Measurements from ENCODE around the gene SAP30. TPM values are rescaled to one million over a fixed set of nuclear protein-coding genes. Genes with fewer than 3 reads are reported as not detected.

Gene SAP30
- total RNA-seq, 2 donors from 2014 or later, result 18.8 to 20.0 TPM

GRCh38 chr4:173398220-173398619 lies 27.5 kb downstream of the SAP30 start:
- TF ChIP-seq, protein P1, sequence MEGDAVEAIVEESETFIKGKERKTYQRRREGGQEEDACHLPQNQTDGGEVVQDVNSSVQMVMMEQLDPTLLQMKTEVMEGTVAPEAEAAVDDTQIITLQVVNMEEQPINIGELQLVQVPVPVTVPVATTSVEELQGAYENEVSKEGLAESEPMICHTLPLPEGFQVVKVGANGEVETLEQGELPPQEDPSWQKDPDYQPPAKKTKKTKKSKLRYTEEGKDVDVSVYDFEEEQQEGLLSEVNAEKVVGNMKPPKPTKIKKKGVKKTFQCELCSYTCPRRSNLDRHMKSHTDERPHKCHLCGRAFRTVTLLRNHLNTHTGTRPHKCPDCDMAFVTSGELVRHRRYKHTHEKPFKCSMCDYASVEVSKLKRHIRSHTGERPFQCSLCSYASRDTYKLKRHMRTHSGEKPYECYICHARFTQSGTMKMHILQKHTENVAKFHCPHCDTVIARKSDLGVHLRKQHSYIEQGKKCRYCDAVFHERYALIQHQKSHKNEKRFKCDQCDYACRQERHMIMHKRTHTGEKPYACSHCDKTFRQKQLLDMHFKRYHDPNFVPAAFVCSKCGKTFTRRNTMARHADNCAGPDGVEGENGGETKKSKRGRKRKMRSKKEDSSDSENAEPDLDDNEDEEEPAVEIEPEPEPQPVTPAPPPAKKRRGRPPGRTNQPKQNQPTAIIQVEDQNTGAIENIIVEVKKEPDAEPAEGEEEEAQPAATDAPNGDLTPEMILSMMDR (IDR thresholded peaks at IDR 0.05), result no peak
- Histone ChIP-seq H3K4me1 (no peaks in the 10 kb centered on the region), H3K27me3 (no peaks in the 10 kb centered on the region), H3K9ac (ENCODE audit: low read depth in 2 of 2, low read length in 2 of 2) (no peak overlapping the region), H3K9me3 (no peaks in the 10 kb centered on the region), H3K27ac (no peak overlapping the region), H3K36me3 (no peaks in the 10 kb centered on the region), H3K4me3 (no peak overlapping the region)
- DNase-seq, result no peak
- intact Hi-C loops (cut with DNase I), result no loop called here

- H3K36me3 ChIP-seq, result no peaks in the 10 kb centered on the region
- H3K4me1 ChIP-seq, result no peaks in the 10 kb centered on the region
- H3K9ac ChIP-seq (ENCODE audit: low read depth in 2 of 2, low read length in 2 of 2), result no peak within 1 kb of the TSS
- no peaks in the 10 kb centered on the region for H3K27me3 ChIP-seq
- TF ChIP-seq, protein P1 (IDR thresholded peaks at IDR 0.05), result no peak
- intact Hi-C loops (cut with DNase I), result no loop called here
- no peak within 1 kb of the TSS for H3K4me3 ChIP-seq
- H3K9me3 ChIP-seq, result no peaks in the 10 kb centered on the region
- no peak for DNase-seq
- no peak within 1 kb of the TSS for H3K27ac ChIP-seq
Observed at GRCh38 chr4:173398779-173399415, 28.1 kb downstream of the SAP30 start, which contains the start of gene SCRG1. Gene SCRG1 (minus strand): TSS chr4:173399116. CDS start chr4:173391414, 7,702 bp downstream.

- H3K27ac ChIP-seq, result no peak overlapping the region
- DNase-seq, result no peak
- TF ChIP-seq, protein P1 (IDR thresholded peaks at IDR 0.05), result no peak
- H3K36me3 ChIP-seq, result no peaks in the 10 kb centered on the region
- intact Hi-C loops (cut with DNase I), result no loop called here
- H3K9me3 ChIP-seq, result no peaks in the 10 kb centered on the region
- H3K4me1 ChIP-seq, result no peaks in the 10 kb centered on the region
- no peak overlapping the region for H3K9ac ChIP-seq (ENCODE audit: low read depth in 2 of 2, low read length in 2 of 2)
- no peaks in the 10 kb centered on the region for H3K27me3 ChIP-seq
- H3K4me3 ChIP-seq, result no peak overlapping the region
Observed at GRCh38 chr4:173401063-173401462, 30.3 kb downstream of the SAP30 start.

- no peak overlapping the region for H3K27ac ChIP-seq
- H3K9ac ChIP-seq (ENCODE audit: low read depth in 2 of 2, low read length in 2 of 2), result no peak overlapping the region
- H3K27me3 ChIP-seq, result no peaks in the 10 kb centered on the region
- no peaks in the 10 kb centered on the region for H3K4me1 ChIP-seq
- DNase-seq, result no peak
- intact Hi-C loops (cut with DNase I), result no loop called here
- H3K36me3 ChIP-seq, result no peaks in the 10 kb centered on the region
- H3K4me3 ChIP-seq, result no peak overlapping the region
- TF ChIP-seq, protein P1 (IDR thresholded peaks at IDR 0.05), result no peak
- no peaks in the 10 kb centered on the region for H3K9me3 ChIP-seq
Observed at GRCh38 chr4:173403051-173403450, 32.3 kb downstream of the SAP30 start.

DNA sequence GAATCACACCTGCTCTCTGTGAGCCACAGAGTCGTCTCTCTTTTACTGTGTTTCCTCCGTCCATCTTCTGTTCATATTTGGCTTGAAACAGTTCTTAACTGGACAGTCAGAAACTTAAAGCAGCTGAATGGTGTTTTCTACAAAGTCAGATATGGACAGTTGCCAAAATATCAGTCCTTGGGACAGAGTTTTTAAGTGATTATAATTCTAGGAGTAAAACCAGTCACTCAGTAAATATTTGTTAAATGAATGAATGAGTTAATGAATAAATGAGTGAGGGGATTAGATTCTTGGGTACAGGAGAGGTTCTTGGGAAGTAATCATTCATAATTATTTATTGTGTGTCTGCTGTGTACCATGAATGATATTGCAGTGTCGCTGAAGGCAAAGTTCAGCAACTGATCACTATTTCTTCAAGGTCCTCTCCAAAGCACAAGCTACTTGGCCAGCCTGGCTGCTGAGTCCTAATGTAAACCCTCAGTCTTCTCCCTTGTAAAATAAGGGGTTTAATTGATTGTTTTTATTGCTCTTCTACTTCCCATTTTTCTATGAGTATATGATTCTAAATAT lies 33.6 kb downstream of the SAP30 start:
- intact Hi-C loops (cut with DNase I), result no loop called here
- no peaks in the 10 kb centered on the region for H3K36me3 ChIP-seq
- H3K9me3 ChIP-seq, result no peaks in the 10 kb centered on the region
- no peak for DNase-seq
- no peak overlapping the region for H3K9ac ChIP-seq (ENCODE audit: low read depth in 2 of 2, low read length in 2 of 2)
- H3K27me3 ChIP-seq, result no peaks in the 10 kb centered on the region
- H3K4me1 ChIP-seq, result no peaks in the 10 kb centered on the region
- TF ChIP-seq, protein P1 (IDR thresholded peaks at IDR 0.05), result no peak
- H3K4me3 ChIP-seq, result no peak overlapping the region
- no peak overlapping the region for H3K27ac ChIP-seq
